GM12878 (cell line): Measurements from ENCODE around the gene PACS1.

Experiments
- CHD2 ChIP-seq: IDR thresholded peaks from 2 replicates; pipeline ENCODE4 v1.6.1; 2011; ENCODE audit warnings: low read depth, low read length, improper control_type of control experiment, borderline replicate concordance
- CREM ChIP-seq: IDR thresholded peaks from 2 replicates; pipeline ENCODE4 v1.6.1; 2014; ENCODE audit warnings: antibody characterized with exemption, low read depth
- TF ChIP-seq, protein P1 (sequence below): IDR thresholded peaks from 2 replicates; pipeline ENCODE4 v1.6.1; 2012; ENCODE audit warnings: low read depth, low read length, improper control_type of control experiment

DNA sequence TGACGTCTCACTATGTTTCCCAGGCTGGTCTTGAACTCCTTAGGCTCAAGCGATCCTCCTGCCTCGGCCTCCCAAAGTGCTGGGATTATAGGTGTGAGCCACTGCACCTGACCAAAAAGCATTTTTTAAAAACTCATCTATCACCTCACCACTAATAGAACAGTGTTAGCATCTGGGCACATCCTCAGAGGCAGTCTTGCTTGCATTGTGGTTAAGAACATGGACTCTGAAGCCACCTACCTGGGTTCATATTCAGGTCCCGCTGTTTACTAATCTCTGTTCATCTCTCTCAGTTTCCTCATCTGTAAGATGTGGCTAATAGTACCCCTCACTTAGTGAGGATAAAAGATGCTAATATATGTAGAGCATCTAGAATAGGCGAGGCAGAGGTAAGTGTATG is 90.6 kb downstream of the PACS1 start:
- TF ChIP-seq, protein P1, sequence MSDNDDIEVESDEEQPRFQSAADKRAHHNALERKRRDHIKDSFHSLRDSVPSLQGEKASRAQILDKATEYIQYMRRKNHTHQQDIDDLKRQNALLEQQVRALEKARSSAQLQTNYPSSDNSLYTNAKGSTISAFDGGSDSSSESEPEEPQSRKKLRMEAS = no peak
- no peak for TF ChIP-seq CREM
- TF ChIP-seq CHD2 = no peak
